Lower leg skin (tissue), 4 donors: Measurements from ENCODE around the gene SOWAHC. TPM values are rescaled to one million over a fixed set of nuclear protein-coding genes. Genes with fewer than 3 reads are reported as not detected.

ENCODE experiments used
- DNase-seq, 2 donors: peaks; one replicate each; pipeline ENCODE4 v3.0.0-alpha.2; 2019; ENCODE audit warnings: low spot score in 2 of 2
- H3K4me3 ChIP-seq: fragments of 200-600 bp; sonication (generic); 2 replicates; pipeline ENCODE4 v1.5.1; 2017; ENCODE audit warnings: mild to moderate bottlenecking, low read depth; ENCODE audit not compliant: poor library complexity, severe bottlenecking
- POLR2A ChIP-seq, 2 donors: fragments of 450-650 bp; IDR thresholded peaks; one replicate each; pipeline ENCODE4 v1.6.1; 2016 to 2017; ENCODE audit warnings: antibody characterized with exemption in 2 of 2, mild to moderate bottlenecking in 1 of 2, moderate library complexity in 1 of 2
- WGBS, 2 donors: methylation state at CpG; one replicate each; pipeline ENCODE4 v1.1.5; 2018; 5-methylcytosine and 5-hydroxymethylcytosine counted together
- intact Hi-C: fragments of 100-400 bp; cut with DNase I; formaldehyde crosslinking; loops from one replicate; pipeline ENCODE4 v1.15.0; 2023; ENCODE audit warnings: low total_unique reads
- total RNA-seq, 4 donors: library from RNA; depleted of rRNA; stranded (reverse); fragments of >200 nt; gene quantifications; one replicate each; pipeline ENCODE4 v1.1.0, GENCODE V29; 2016
- TF ChIP-seq, protein P1 (sequence below), 3 donors: fragments of 450-650 bp; IDR thresholded peaks; one replicate each; pipeline ENCODE4 v1.5.1; 2016; ENCODE audit warnings: antibody characterized with exemption in 3 of 3, mild to moderate bottlenecking in 3 of 3, moderate library complexity in 2 of 3

The SOWAHC gene
- total RNA-seq, 4 donors from 2014 or later, result 80.6 to 85.9 (median 81.7) TPM

DNA sequence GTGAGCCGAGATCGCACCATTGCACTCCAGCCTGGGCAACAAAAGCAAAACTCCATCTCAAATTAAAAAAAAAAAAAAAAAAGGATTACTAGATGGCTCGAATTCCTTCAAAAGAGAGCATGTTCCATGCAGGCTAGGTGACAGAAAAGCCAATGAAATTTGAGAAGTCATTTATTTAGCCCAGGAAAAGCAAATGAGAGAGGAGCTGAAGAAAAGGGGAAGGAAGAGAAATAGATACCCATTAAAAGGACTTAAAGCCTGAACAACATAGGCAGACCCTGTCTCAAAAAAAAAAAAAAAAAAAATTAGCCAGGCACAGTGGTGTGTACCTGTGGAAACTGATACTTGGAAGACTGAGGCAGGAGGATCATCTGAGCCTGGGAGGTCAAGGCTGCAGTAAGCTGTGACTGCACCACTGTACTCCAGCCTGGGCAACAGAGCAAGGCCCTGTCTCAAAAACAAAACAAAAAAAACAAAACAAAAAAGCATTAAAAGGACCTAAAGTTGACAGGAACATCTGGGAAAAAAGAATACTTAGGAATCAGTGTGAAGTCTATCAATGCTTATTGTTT is 11.5 kb upstream of the SOWAHC start:
- no peak overlapping the region for H3K4me3 ChIP-seq
- DNase-seq, result no peak
- TF ChIP-seq, protein P1, sequence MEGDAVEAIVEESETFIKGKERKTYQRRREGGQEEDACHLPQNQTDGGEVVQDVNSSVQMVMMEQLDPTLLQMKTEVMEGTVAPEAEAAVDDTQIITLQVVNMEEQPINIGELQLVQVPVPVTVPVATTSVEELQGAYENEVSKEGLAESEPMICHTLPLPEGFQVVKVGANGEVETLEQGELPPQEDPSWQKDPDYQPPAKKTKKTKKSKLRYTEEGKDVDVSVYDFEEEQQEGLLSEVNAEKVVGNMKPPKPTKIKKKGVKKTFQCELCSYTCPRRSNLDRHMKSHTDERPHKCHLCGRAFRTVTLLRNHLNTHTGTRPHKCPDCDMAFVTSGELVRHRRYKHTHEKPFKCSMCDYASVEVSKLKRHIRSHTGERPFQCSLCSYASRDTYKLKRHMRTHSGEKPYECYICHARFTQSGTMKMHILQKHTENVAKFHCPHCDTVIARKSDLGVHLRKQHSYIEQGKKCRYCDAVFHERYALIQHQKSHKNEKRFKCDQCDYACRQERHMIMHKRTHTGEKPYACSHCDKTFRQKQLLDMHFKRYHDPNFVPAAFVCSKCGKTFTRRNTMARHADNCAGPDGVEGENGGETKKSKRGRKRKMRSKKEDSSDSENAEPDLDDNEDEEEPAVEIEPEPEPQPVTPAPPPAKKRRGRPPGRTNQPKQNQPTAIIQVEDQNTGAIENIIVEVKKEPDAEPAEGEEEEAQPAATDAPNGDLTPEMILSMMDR (IDR thresholded peaks at IDR 0.05), result no peak
- no peak for TF ChIP-seq POLR2A (IDR thresholded peaks at IDR 0.05)
- intact Hi-C loops, result no loop called here
- 91 to 93% methylated on average over 3 of the region's 3 CpGs for WGBS, 2 donors

DNA sequence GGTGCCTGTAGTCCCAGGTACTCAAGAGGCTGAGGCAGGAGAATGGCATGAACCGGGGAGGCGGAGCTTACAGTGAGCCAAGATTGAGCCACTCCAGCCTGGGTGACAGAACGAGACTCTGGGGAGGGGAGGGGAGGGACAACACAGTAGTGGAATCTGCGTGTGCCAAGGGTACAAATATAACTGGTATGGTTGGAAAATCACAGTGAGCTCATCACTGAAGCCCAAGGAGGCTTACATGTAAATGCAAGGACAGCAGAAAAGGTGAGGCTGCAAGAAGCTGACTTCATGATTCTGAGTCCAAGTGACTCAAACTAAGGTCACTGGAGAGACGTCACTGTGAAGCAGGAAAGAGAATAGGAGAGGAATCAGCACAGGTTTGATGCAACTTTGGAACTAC is 9.6 kb upstream of the SOWAHC start:
- H3K4me3 ChIP-seq, result no peak overlapping the region
- intact Hi-C loops, result no loop called here
- 58 to 63% methylated on average over 5 of the region's 5 CpGs for WGBS, 2 donors
- TF ChIP-seq POLR2A (IDR thresholded peaks at IDR 0.05), result no peak
- TF ChIP-seq, protein P1 (IDR thresholded peaks at IDR 0.05), result no peak
- DNase-seq, result no peak

DNA sequence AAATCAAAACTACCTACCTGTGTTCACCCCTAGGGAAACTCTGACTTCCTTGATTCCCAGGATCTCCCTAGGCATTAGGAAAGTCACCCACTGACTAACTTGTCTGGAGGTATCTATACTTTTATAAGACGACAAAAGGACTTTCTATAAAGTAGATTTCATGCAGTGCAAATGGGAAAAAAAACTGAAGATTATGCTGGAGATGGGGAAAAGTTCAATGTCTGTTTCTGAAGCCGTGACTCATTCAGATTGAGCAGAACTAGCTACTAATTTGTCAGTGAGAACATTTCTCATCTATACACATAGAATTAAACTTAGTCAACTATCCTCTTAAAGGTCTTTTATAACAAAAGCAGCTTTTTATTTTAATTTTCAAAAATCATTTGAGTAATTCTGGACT is 6.4 kb upstream of the SOWAHC start:
- no peak overlapping the region for H3K4me3 ChIP-seq
- intact Hi-C loops, result no loop called here
- TF ChIP-seq, protein P1 (IDR thresholded peaks at IDR 0.05), result no peak
- no peak for TF ChIP-seq POLR2A (IDR thresholded peaks at IDR 0.05)
- whole genome bisulfite sequencing, 2 donors, result 56 to 57% methylated on average over 2 of the region's 2 CpGs
- no peak for DNase-seq

DNA sequence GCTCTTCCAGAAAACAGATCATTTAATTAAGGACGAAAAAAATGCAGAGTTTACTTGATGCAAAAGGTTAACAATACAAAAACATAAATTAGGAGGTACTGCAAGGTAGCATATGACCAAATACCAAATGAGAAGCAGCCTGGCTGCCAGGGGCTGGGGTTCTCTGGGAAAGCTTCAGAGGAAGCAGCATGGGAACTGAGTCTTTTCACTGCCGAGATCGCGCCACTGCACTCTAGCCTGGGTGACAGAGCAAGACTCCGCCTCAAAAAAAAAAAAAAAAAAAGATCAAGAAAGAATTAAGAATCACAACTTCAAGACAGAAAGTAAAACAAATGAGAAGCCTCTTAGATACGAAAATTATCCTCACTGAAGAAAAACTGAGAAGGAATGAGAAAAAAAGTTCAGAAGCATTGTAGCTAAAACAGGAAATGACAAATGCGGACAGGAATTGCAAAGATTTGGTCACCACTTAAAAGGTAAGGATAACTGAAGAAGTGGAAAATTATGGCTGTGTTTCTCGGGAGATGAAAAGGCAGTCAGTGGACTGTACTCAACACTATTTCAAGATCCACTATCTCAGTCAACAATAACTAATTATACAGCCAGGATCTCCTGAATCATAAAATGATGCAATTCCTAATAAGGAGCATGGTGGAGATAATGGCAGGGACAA is 4.7 kb upstream of the SOWAHC start:
- H3K4me3 ChIP-seq, result no peak overlapping the region
- no peak for TF ChIP-seq POLR2A (IDR thresholded peaks at IDR 0.05)
- TF ChIP-seq, protein P1 (IDR thresholded peaks at IDR 0.05), result no peak
- 39 to 40% methylated on average over 8 of the region's 8 CpGs for WGBS, 2 donors
- intact Hi-C loops, result no loop called here
- no peak for DNase-seq

DNA sequence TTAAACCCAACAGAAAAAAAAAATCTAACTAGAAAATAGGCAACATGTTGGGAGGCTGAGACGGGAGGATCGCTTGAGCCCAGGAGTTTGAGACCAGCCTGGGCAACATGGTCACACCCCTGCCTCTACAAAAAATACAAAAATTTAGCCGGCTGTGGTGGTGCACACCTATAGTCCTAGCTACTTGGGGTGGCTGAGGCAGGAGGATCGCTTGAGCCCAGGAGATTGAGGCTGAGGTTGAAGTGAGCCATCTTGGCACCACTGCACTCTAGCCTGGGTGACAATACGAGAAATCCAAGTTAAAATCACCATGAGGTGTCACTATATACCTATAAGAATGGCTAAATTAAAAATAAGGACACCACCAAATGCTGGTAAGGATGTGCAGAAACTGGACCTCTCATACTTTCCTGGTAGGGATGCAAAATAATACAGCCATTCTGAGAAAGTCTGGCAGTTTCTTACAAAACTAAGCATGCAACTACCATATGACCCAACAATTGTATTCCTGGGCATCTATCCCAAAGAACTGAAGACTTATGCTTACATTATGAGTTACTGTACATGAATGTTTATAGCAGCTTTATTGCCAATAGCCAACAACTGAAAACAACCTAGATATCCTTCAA is 2.6 kb upstream of the SOWAHC start:
- TF ChIP-seq, protein P1 (IDR thresholded peaks at IDR 0.05), result no peak
- no peak for TF ChIP-seq POLR2A (IDR thresholded peaks at IDR 0.05)
- intact Hi-C loops, result no loop called here
- WGBS, 2 donors, result 75 to 83% methylated on average over 5 of the region's 5 CpGs
- H3K4me3 ChIP-seq, result no peak overlapping the region
- no peak for DNase-seq
